Right lobe of liver (tissue), 6 donors: Measurements from ENCODE around the gene LYPD3. TPM values are rescaled to one million over a fixed set of nuclear protein-coding genes. Genes with fewer than 3 reads are reported as not detected.
A peak's percentile ranks its signal among the peaks of the same experiment; 100 is the strongest.

ENCODE experiments used
- ATAC-seq, 4 donors: fragments of 200-7000 bp; cut with Tn5 transposase; one replicate each; pipeline ENCODE4 v1.9.1; 2020; ENCODE audit warnings: mild to moderate bottlenecking in 4 of 4, moderate library complexity in 4 of 4
- DNase-seq, 3 donors: peaks; one replicate each; pipeline ENCODE4 v3.0.0-alpha.2; 2020
- H3K27ac ChIP-seq, 3 donors: fragments of 200-600 bp; one replicate each; pipeline ENCODE4 v1.8.0; 2022
- H3K27me3 ChIP-seq, 2 donors: fragments of 200-600 bp; one replicate each; pipeline ENCODE4 v1.8.0; 2022
- H3K36me3 ChIP-seq, 4 donors: fragments of 200-600 bp; sonication (generic) in 1 of 4; one replicate each; pipeline versions ENCODE4 v1.5.1 to v1.8.0; 2017 to 2022; ENCODE audit warnings: control low read depth in 1 of 4
- H3K4me1 ChIP-seq, 4 donors: fragments of 200-600 bp; sonication (generic) in 1 of 4; one replicate each; pipeline versions ENCODE4 v1.5.1 to v1.8.0; 2017 to 2022; ENCODE audit warnings: control low read depth in 1 of 4
- H3K4me3 ChIP-seq, 3 donors: fragments of 200-600 bp; one replicate each; pipeline ENCODE4 v1.8.0; 2022
- H3K9me3 ChIP-seq, 4 donors: fragments of 200-600 bp; sonication (generic) in 1 of 4; one replicate each; pipeline versions ENCODE4 v1.5.1 to v1.8.0; 2017 to 2022; ENCODE audit warnings: control low read depth in 1 of 4
- POLR2A ChIP-seq: fragments of 450-650 bp; IDR thresholded peaks from one replicate; pipeline ENCODE4 v1.6.1; 2017; ENCODE audit warnings: antibody characterized with exemption, mild to moderate bottlenecking
- WGBS: methylation state at CpG from one replicate; pipeline ENCODE4 v1.1.6; 2018; ENCODE audit warnings: low coverage, low lambda C conversion rate; ENCODE audit not compliant: insufficient coverage; ENCODE audit errors: missing lambda C conversion rate; 5-methylcytosine and 5-hydroxymethylcytosine counted together
- intact Hi-C, 2 donors: fragments of 100-400 bp; cut with DNase I; formaldehyde crosslinking; loops; one replicate each; pipeline versions ENCODE4 v1.11.2 to v1.14.1; 2022
- total RNA-seq, 6 experiments: library from RNA; depleted of rRNA in 2 of 6; stranded (reverse); fragments of >200 nt in 2 of 6; fragmentation: NEBNext Ultra II Directional in 3 of 6; extraction: Animal tissue kit (Norgen Biotek cat#: 25700) in 3 of 6; gene quantifications; one replicate each; pipeline versions ENCODE4 v1.1.0 to v1.2.4, GENCODE V29; 2016 to 2023
- TF ChIP-seq, protein P1 (sequence below), 4 donors: fragments of 200-600 bp in 3 of 4; fragments of 450-650 bp in 1 of 4; IDR thresholded peaks; one replicate each; pipeline versions ENCODE4 v1.5.1 to v1.8.0; 2016 to 2022; ENCODE audit warnings: antibody characterized with exemption in 4 of 4, mild to moderate bottlenecking in 2 of 4
- donor health status: DM: no; HTN: yes; CAD: no.
- donor health status: DM: no; HTN: no; CAD: no.
- donor health status: DM: no; HTN: no; CAD: no.
- donor health status: DM: no; HTN: yes; CAD: no.
- donor health status: DM: no; HTN: yes; CAD: no.

Gene LYPD3
- total RNA-seq, 6 experiments from 2014 or later: 0.20 to 0.28 (median 0.25) TPM; not detected in 2

DNA sequence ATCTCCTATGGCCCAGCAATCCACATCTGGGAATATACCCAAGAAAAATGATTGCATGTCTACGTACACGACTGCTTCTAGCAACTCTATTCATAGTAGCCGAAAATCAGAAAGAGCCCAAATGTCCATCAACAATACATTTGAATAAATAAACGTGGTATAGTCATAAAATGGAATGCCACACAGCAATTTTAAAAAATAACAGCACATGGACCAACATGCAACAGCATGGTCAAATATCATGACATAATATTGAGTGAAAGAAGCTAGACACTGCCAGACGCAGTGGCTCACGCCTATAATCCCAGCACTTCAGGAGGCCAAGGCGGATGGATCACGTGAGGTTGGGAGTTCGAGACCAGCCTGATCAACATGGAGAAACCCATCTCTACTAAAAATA is 34.4 kb downstream of the LYPD3 start:
- H3K4me1 ChIP-seq: no peaks in the 10 kb centered on the region
- no peaks in the 10 kb centered on the region for H3K9me3 ChIP-seq
- intact Hi-C loops: no loop called here
- no peak overlapping the region for H3K27ac ChIP-seq
- H3K27me3 ChIP-seq: no peaks in the 10 kb centered on the region
- H3K36me3 ChIP-seq: no peaks in the 10 kb centered on the region
- H3K4me3 ChIP-seq: no peak overlapping the region
- WGBS: 74% methylated on average over 9 of the region's 9 CpGs
- TF ChIP-seq POLR2A: no peak
- TF ChIP-seq, protein P1, sequence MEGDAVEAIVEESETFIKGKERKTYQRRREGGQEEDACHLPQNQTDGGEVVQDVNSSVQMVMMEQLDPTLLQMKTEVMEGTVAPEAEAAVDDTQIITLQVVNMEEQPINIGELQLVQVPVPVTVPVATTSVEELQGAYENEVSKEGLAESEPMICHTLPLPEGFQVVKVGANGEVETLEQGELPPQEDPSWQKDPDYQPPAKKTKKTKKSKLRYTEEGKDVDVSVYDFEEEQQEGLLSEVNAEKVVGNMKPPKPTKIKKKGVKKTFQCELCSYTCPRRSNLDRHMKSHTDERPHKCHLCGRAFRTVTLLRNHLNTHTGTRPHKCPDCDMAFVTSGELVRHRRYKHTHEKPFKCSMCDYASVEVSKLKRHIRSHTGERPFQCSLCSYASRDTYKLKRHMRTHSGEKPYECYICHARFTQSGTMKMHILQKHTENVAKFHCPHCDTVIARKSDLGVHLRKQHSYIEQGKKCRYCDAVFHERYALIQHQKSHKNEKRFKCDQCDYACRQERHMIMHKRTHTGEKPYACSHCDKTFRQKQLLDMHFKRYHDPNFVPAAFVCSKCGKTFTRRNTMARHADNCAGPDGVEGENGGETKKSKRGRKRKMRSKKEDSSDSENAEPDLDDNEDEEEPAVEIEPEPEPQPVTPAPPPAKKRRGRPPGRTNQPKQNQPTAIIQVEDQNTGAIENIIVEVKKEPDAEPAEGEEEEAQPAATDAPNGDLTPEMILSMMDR (IDR thresholded peaks at IDR 0.05): no peak
- ATAC-seq (no peak), DNase-seq (no peak)

DNA sequence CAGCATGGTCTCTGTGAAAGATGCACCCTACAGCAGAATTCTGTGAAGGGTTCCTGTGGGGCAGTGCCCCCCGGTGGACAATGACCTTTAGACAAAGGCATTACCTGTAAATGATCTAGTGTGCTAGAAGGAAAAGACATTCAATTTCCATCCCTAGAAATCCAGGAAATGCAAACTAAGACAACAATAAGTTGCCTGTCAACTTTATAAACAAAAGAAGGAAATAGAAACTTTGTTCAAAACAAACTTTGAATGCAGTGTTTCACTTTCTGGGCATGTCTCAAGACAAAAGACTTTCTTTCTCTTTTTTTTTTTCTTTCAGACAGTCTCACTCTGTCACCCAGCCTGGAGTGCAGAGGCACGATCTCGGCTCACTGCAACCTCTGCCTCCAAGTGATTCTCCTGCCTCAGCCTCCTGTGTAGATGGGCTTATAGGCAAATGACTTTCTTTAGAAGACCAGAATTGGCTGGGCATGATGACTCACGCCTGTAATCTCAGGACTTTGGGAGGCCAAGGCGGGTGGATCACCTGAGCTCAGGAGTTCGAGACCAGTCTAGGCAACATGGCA is 35.2 kb downstream of the LYPD3 start:
- Histone ChIP-seq H3K27me3 (no peaks in the 10 kb centered on the region), H3K36me3 (no peaks in the 10 kb centered on the region), H3K9me3 (no peaks in the 10 kb centered on the region), H3K4me1 (no peaks in the 10 kb centered on the region), H3K27ac (no peak overlapping the region), H3K4me3 (no peak overlapping the region)
- TF ChIP-seq POLR2A: no peak
- TF ChIP-seq, protein P1 (IDR thresholded peaks at IDR 0.05): no peak
- no peak for ATAC-seq
- no peak for DNase-seq
- intact Hi-C loops: no loop called here
- WGBS: 40% methylated on average over 6 of the region's 6 CpGs

DNA sequence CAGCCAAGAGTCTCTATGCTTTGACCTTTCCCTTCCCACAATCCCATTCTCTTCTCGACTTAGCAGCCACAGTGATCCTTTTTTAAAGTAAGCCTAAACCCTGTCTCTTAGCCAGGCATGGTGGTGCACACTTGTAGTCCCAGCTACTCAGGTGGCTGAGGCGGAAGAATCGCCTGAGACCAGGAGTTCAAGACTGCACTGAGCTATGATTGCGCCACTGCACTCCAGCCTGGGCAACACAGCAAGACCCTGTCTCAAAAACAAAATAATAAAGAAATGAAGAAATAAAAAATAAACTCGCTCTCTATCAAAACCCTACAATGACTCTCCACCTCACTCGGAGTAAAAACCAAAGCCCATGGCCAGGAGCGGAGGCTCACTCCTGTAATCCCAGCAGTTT is 36.0 kb downstream of the LYPD3 start:
- no peak overlapping the region for H3K4me3 ChIP-seq
- DNase-seq: no peak
- ATAC-seq: no peak
- no peak overlapping the region for H3K27ac ChIP-seq
- no peaks in the 10 kb centered on the region for H3K9me3 ChIP-seq
- intact Hi-C loops: no loop called here
- no peaks in the 10 kb centered on the region for H3K27me3 ChIP-seq
- H3K36me3 ChIP-seq: no peaks in the 10 kb centered on the region
- TF ChIP-seq, protein P1 (IDR thresholded peaks at IDR 0.05): no peak
- no peak for TF ChIP-seq POLR2A
- WGBS: 80% methylated on average over 7 of the region's 7 CpGs
- no peaks in the 10 kb centered on the region for H3K4me1 ChIP-seq

DNA sequence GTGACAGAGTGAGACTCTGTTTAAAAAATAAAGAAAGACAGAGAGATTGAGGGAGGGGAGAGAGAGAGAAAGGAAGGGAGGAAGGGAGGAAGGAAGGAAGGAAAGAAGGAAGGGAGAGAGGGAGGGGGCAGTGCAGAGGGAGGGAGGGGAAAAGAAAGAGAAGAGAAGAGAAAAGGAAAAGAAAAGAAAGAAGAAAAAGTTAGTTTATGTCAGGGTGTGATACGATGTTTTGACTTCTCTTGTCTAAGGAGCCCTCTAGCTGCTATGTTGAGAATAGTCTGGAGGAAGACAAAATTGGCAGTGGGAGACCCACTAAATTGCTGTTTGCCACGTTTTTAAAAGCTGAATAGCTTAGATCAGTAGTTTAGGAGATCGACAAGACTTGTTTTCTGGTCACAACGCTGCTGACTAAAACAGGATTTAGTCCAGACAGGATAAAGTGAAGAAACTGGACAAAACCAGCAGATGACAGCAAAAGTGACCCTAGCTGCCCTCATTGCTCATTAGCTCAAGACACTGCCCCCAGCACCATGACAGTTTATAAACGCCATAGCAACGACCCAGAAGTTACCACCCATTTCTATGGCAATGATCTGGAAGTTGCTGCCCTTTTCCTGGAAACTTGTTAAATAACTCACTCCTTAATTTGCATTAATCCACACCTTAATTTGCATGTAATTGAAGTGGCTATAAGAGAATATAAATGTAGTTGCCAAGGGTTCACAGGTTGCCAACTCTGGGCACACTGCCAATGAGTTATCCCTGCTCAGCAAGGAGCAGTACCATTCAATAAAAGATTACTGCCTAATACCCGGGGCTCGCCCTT is 39.6 kb downstream of the LYPD3 start:
- H3K36me3 ChIP-seq: no peaks in the 10 kb centered on the region
- H3K27me3 ChIP-seq: no peaks in the 10 kb centered on the region
- H3K27ac ChIP-seq: no peak overlapping the region
- H3K4me1 ChIP-seq: no peaks in the 10 kb centered on the region
- 18% methylated on average over 8 of the region's 8 CpGs for WGBS
- ATAC-seq (peak in 2 of 4 donors; percentile 14 to 28), DNase-seq (peak in 2 of 3 donors; percentile 29 to 55)
- no peaks in the 10 kb centered on the region for H3K9me3 ChIP-seq
- intact Hi-C loops: no loop called here
- TF ChIP-seq, protein P1 (IDR thresholded peaks at IDR 0.05): peak in 3 of 4 donors; percentile 19 to 32 (median 25)
- TF ChIP-seq POLR2A: no peak
- no peak overlapping the region for H3K4me3 ChIP-seq
